ENCODE data around the gene ZNF683. TPM values are rescaled to one million over a fixed set of nuclear protein-coding genes. Genes with fewer than 3 reads are reported as not detected.

ZNF683 gene
- total RNA-seq, 1 experiment from 2014 or later = not detected

DNA sequence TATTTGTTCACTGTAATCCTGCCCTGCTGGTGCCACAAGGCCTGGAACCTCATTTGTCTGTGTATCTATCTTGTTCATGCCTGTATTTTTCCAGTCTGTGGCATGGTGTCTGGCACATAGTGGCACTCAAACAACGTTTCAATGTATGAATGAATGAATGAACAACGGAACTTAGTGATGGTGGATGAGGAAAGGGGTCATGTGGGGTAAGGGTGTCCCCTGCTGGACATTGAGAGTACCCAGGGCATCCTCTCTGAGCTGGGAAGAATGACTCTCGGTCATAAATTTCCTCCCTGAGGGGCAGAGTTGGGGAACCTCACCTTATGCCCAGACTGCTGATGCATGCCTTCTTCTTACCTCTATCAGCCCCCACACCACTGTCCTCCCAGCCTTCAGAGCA, 18.9 kb upstream of the ZNF683 start:
- Histone ChIP-seq H3K79me2 (ENCODE audit: low read length) (no peaks in the 10 kb centered on the region), H4K20me1 (ENCODE audit: low read length) (no peaks in the 10 kb centered on the region), H3K27me3 (ENCODE audit: low read length) (no peaks in the 10 kb centered on the region), H3K4me2 (ENCODE audit: low read length) (no peak overlapping the region), H2AFZ (ENCODE audit: low read length) (peak overlapping the region; percentile 24; the same call in 1 of the 2 replicates), H3F3A (ENCODE audit: low read length, unreplicated experiment) (no peaks in the 10 kb centered on the region), H3K4me3 (ENCODE audit: low read length) (no peak overlapping the region), H3K9me3 (ENCODE audit: low read length) (no peaks in the 10 kb centered on the region), H3K4me1 (ENCODE audit: insufficient read depth, low read length) (peaks cover 20% of the 10 kb centered on the region), H3K9ac (ENCODE audit: low read length) (no peak overlapping the region), H3K36me3 (ENCODE audit: low read depth, low read length) (no peaks in the 10 kb centered on the region), H3K9me2 (replicated peaks; ENCODE audit: low read length) (no peaks in the 10 kb centered on the region), H3K27ac (ENCODE audit: low read length) (no peak overlapping the region)
- ChIA-PET CTCF (interaction anchor here (0.5 to 1.1 kb wide), 6 partner anchors 13 to 496 kb away, joined by 3 to 10 read pairs (median 4); no protein-coding TSS in a partner anchor), POLR2A (ENCODE audit: unreplicated experiment) (no interaction called here)
- no peak for TF ChIP-seq EZH2 (IDR thresholded peaks at IDR 0.05; ENCODE audit: low read length, unreplicated experiment)
- TF ChIP-seq, protein P1, sequence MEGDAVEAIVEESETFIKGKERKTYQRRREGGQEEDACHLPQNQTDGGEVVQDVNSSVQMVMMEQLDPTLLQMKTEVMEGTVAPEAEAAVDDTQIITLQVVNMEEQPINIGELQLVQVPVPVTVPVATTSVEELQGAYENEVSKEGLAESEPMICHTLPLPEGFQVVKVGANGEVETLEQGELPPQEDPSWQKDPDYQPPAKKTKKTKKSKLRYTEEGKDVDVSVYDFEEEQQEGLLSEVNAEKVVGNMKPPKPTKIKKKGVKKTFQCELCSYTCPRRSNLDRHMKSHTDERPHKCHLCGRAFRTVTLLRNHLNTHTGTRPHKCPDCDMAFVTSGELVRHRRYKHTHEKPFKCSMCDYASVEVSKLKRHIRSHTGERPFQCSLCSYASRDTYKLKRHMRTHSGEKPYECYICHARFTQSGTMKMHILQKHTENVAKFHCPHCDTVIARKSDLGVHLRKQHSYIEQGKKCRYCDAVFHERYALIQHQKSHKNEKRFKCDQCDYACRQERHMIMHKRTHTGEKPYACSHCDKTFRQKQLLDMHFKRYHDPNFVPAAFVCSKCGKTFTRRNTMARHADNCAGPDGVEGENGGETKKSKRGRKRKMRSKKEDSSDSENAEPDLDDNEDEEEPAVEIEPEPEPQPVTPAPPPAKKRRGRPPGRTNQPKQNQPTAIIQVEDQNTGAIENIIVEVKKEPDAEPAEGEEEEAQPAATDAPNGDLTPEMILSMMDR (conservative IDR thresholded peaks at IDR 0.05; ENCODE audit: low read depth, low read length) = peak; percentile 91
- intact Hi-C loops (cut with micrococcal nuclease) = loop anchor here (1.0 kb wide), 3 partner anchors 28 to 113 kb away; no protein-coding TSS in a partner anchor
- BruUV-seq (replicated peaks) = no TSS peak
- peak; percentile 73 for DNase-seq
- peak; percentile 79 for ATAC-seq

DNA sequence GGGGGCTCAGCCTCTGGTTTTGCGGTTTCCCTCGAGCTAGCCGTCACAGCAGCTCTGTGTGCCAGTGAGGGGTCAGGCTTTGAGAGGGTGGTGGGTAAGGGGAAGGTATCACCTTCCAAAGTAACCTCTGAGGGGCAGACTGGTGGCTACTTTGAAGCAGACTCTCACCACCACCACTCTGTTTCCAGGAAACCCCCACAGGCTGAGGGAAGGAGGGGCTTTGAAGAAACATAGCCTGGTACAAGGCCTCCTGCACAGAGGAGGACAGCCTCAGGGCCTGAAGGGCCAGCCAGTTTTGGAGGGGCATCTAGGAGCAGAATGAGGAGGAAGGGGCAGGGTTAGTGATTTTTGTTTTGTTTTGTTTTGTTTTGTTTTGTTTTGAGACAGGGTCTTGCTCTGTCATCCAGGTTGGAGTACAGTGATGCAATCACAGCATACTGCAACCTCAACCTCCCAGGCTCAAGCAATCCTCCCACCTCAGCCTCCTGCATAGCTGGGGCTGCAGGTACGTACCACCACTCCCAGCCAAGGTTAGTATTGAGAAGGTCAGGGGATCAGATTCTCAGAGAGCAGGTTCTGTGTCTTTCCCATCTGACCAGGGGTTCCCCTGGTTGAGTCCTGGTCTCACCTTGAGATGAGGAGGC, 17.2 kb upstream of the ZNF683 start:
- no peaks in the 10 kb centered on the region for H3K27me3 ChIP-seq (ENCODE audit: low read length)
- H3K79me2 ChIP-seq (ENCODE audit: low read length) = no peaks in the 10 kb centered on the region
- intact Hi-C loops (cut with micrococcal nuclease) = no loop called here
- no peak overlapping the region for H2AFZ ChIP-seq (ENCODE audit: low read length)
- no peak overlapping the region for H3K4me3 ChIP-seq (ENCODE audit: low read length)
- H4K20me1 ChIP-seq (ENCODE audit: low read length) = no peaks in the 10 kb centered on the region
- H3K36me3 ChIP-seq (ENCODE audit: low read depth, low read length) = no peaks in the 10 kb centered on the region
- H3F3A ChIP-seq (ENCODE audit: low read length, unreplicated experiment) = no peaks in the 10 kb centered on the region
- H3K9me2 ChIP-seq (replicated peaks; ENCODE audit: low read length) = no peaks in the 10 kb centered on the region
- POLR2A ChIA-PET (ENCODE audit: unreplicated experiment) = no interaction called here
- no TSS peak for BruUV-seq (replicated peaks)
- H3K9ac ChIP-seq (ENCODE audit: low read length) = no peak overlapping the region
- H3K4me2 ChIP-seq (ENCODE audit: low read length) = no peak overlapping the region
- H3K4me1 ChIP-seq (ENCODE audit: insufficient read depth, low read length) = peaks cover 29% of the 10 kb centered on the region
- CTCF ChIA-PET = interaction anchor here (0.6 kb wide), 1 partner anchor 16 kb away, joined by 3 read pairs; no protein-coding TSS in a partner anchor
- H3K27ac ChIP-seq (ENCODE audit: low read length) = no peak overlapping the region
- no peak for ATAC-seq
- DNase-seq = no peak
- TF ChIP-seq EZH2phosphoT487 (IDR thresholded peaks at IDR 0.05; ENCODE audit: borderline replicate concordance, low read length) (no peak), EZH2 (IDR thresholded peaks at IDR 0.05; ENCODE audit: low read length, unreplicated experiment) (no peak)
- TF ChIP-seq, protein P1 (conservative IDR thresholded peaks at IDR 0.05; ENCODE audit: low read depth, low read length) = no peak
- H3K9me3 ChIP-seq (ENCODE audit: low read length) = no peaks in the 10 kb centered on the region

DNA sequence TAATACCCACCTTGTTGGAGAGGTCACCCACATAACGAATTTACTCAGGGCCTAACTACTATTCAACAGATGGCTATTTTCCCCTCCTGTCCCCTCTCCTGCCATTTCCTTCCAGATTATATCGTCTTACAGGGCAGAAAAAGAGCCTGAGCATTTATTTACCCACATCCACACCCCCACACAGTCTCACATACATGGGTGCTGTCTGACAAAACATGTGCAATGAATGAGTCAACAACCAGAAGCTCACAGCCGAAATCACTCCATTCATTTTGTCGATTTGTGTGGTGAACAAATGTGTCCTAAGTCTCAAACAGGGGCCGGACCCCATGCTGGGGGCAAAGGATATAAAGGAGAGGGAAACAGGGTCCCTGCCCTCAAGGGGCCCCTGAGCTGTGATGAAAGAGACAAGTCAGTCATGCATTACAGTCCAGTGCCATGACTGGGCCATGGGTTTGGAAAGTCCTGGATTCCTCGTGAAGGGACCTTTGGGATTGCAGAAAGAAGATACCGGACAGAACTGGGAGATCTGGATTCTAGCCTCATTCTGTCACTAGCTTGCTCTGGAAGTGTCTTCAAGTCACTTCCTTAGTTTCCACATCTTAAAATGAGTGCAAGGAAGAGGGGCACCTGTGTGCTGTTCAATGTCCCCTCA, 16.4 kb upstream of the ZNF683 start:
- Histone ChIP-seq H3K79me2 (ENCODE audit: low read length) (no peaks in the 10 kb centered on the region), H3K4me1 (ENCODE audit: insufficient read depth, low read length) (peaks cover 29% of the 10 kb centered on the region), H3K36me3 (ENCODE audit: low read depth, low read length) (no peaks in the 10 kb centered on the region), H3K27me3 (ENCODE audit: low read length) (no peaks in the 10 kb centered on the region), H3K9me3 (ENCODE audit: low read length) (no peaks in the 10 kb centered on the region), H4K20me1 (ENCODE audit: low read length) (no peaks in the 10 kb centered on the region), H3K9me2 (replicated peaks; ENCODE audit: low read length) (no peaks in the 10 kb centered on the region), H3K9ac (ENCODE audit: low read length) (no peak overlapping the region), H2AFZ (ENCODE audit: low read length) (no peak overlapping the region), H3K27ac (ENCODE audit: low read length) (no peak overlapping the region), H3F3A (ENCODE audit: low read length, unreplicated experiment) (no peaks in the 10 kb centered on the region), H3K4me2 (ENCODE audit: low read length) (peak overlapping the region; percentile 0; the same call in 1 of the 2 replicates), H3K4me3 (ENCODE audit: low read length) (no peak overlapping the region)
- no TSS peak for BruUV-seq (replicated peaks)
- intact Hi-C loops (cut with micrococcal nuclease) = no loop called here
- TF ChIP-seq EZH2phosphoT487 (IDR thresholded peaks at IDR 0.05; ENCODE audit: borderline replicate concordance, low read length) (no peak), EZH2 (IDR thresholded peaks at IDR 0.05; ENCODE audit: low read length, unreplicated experiment) (no peak)
- TF ChIP-seq, protein P1 (conservative IDR thresholded peaks at IDR 0.05; ENCODE audit: low read depth, low read length) = no peak
- CTCF ChIA-PET = interaction anchor here (0.6 to 1.0 kb wide), 2 partner anchors 11 to 16 kb away, joined by 3 read pairs; no protein-coding TSS in a partner anchor
- POLR2A ChIA-PET (ENCODE audit: unreplicated experiment) = no interaction called here
- peak; percentile 45 for DNase-seq
- no peak for ATAC-seq

Data from PC-3 (cell line).